Bone marrow (tissue), 2 donors: ENCODE data around the gene ZSWIM8.
"Not testable (repeated sequence)": the region's sequence is repeated elsewhere in the genome, so short reads cannot be mapped to it uniquely, and the experiment has no call there.

ENCODE experiments used
- DNase-seq, 2 donors: peaks; one replicate each; lab custom pipeline; 2025; lab: John Stamatoyannopoulos, UW

Gene ZSWIM8, protein sequence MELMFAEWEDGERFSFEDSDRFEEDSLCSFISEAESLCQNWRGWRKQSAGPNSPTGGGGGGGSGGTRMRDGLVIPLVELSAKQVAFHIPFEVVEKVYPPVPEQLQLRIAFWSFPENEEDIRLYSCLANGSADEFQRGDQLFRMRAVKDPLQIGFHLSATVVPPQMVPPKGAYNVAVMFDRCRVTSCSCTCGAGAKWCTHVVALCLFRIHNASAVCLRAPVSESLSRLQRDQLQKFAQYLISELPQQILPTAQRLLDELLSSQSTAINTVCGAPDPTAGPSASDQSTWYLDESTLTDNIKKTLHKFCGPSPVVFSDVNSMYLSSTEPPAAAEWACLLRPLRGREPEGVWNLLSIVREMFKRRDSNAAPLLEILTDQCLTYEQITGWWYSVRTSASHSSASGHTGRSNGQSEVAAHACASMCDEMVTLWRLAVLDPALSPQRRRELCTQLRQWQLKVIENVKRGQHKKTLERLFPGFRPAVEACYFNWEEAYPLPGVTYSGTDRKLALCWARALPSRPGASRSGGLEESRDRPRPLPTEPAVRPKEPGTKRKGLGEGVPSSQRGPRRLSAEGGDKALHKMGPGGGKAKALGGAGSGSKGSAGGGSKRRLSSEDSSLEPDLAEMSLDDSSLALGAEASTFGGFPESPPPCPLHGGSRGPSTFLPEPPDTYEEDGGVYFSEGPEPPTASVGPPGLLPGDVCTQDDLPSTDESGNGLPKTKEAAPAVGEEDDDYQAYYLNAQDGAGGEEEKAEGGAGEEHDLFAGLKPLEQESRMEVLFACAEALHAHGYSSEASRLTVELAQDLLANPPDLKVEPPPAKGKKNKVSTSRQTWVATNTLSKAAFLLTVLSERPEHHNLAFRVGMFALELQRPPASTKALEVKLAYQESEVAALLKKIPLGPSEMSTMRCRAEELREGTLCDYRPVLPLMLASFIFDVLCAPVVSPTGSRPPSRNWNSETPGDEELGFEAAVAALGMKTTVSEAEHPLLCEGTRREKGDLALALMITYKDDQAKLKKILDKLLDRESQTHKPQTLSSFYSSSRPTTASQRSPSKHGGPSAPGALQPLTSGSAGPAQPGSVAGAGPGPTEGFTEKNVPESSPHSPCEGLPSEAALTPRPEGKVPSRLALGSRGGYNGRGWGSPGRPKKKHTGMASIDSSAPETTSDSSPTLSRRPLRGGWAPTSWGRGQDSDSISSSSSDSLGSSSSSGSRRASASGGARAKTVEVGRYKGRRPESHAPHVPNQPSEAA (N-terminal part only)

DNA sequence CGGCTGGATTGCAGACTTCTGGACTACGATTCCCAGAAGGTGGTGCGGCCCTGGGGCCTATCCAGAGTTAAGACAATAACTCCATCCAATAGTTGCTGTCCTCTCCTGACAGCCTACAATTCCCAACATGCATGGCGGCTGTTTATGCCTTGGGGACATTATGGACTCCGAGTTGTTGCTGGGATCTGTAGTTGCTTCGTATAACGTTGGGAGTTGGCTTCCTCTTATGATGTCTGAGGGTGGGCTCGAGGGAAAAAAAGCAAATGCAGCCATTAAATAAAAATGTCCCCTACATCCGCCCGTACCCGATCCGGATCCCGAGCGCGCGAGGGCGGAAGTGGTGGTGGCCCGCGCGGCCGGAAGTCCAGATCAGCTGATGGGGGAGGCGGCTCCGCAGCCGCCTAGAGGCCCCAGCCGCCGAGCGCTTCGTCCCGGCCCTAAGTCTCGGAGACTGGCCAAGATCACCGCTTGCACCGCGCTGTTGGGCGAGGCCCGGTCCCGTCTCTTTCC, at the start of gene ZSWIM8:
Gene ZSWIM8, plus strand, starts transcription at position 396 of the 510 bp plus-strand sequence. CDS start 273 bp downstream, outside the sequence.
- peak; percentile 64 to 96 for DNase-seq

GRCh38 chr10:73740501-73741254, 44.7 kb upstream of the ZSWIM8 start:
- DNase-seq, result not testable (repeated sequence)

- DNase-seq, result no peak
These were observed 43.0 kb upstream of the ZSWIM8 start for GRCh38 chr10:73742454-73742734.

GRCh38 chr10:73743327-73743904, 42.0 kb upstream of the ZSWIM8 start:
- DNase-seq, result no peak

- peak; percentile 78 to 97 for DNase-seq
These were observed 41.3 kb upstream of the ZSWIM8 start, which contains the start of gene SEC24C for GRCh38 chr10:73743905-73744663. Gene SEC24C, plus strand, starts transcription at chr10:73744372. Its CDS starts 2,461 bp downstream, at chr10:73746833.

- peak; percentile 24 to 71 for DNase-seq
These were observed 40.8 kb upstream of the ZSWIM8 start for GRCh38 chr10:73744664-73744975.

DNA sequence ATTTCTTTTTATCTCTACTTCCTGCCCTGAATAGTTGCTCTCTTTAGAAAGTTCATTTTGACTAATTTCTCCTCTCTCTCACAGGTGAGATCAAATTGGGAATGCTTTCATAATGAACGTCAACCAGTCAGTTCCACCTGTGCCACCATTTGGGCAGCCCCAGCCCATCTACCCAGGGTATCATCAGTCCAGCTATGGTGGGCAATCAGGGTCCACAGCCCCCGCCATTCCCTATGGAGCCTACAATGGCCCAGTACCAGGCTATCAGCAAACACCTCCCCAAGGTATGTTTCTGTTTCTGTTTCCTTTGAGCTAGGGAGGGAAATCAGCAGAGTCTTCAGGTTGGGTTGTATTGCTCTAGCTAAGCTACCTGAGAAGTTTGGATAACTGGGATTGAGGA, 38.7 kb upstream of the ZSWIM8 start:
- DNase-seq, result no peak

DNA sequence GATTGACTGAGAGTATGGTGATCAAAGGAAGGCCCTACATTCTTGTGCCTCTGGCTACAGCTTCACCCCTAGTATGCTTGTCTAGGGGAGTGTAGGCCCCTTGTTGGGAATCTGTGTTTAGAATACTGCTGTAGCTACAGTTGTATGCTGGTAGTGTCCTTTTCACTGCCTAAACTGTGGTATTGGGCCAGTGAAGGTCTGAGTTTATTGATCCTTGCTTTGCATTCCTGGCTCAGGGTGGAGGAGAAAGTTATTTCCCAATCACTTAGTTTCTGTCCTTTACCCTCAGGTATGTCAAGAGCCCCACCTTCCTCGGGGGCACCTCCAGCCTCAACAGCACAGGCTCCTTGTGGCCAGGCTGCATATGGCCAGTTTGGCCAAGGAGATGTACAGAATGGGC, 34.6 kb upstream of the ZSWIM8 start:
- no peak for DNase-seq

GRCh38 chr10:73756183-73756582, 29.2 kb upstream of the ZSWIM8 start:
- no peak for DNase-seq

- DNase-seq, result no peak
These were observed 26.5 kb upstream of the ZSWIM8 start for GRCh38 chr10:73758704-73759511.

DNA sequence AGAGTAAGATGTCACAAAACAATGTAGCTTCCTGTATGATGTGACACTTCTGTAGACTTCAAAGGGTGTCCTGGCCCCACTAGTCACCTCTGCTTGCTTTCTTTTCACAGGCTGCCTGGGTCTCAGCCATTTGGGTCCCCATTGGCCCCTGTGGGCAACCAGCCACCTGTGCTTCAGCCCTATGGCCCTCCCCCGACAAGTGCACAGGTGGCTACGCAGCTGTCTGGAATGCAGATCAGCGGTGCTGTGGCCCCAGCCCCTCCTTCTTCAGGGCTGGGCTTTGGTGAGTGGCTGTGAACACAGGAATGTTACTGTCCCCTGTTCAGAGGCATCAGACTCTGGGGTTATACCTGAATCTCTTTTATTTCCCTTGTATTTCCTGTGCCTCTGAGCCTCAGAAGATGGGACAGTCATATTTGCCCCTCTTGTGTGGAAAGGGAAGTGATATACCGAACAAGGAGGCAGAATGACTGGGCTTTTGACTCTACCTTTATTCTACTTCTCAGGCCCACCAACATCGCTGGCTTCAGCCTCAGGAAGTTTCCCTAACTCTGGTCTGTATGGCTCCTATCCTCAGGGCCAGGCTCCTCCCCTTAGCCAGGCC, 25.8 kb upstream of the ZSWIM8 start:
- DNase-seq, result no peak

- DNase-seq, result no peak
These were observed 23.6 kb upstream of the ZSWIM8 start for GRCh38 chr10:73761781-73762180.

DNA sequence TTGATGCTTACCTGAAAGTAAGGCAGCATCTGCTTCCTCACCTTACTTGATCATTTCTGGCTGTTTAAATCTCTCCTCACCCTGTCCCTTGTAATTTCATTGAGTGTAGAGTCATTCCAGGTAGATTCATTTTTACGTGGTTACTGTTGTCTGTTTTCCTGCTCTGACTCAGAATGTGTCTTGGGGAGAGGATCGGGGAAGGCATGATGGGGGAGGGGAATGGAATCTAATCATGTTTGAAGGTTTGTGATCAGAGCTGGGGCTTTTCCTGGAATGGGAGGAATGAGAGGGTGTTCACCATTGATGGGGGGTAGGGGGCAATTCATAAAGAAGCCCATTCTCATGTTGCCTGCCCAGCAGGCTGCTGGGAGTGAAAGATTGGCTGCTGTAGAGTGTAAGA, 22.5 kb upstream of the ZSWIM8 start:
- no peak for DNase-seq

DNA sequence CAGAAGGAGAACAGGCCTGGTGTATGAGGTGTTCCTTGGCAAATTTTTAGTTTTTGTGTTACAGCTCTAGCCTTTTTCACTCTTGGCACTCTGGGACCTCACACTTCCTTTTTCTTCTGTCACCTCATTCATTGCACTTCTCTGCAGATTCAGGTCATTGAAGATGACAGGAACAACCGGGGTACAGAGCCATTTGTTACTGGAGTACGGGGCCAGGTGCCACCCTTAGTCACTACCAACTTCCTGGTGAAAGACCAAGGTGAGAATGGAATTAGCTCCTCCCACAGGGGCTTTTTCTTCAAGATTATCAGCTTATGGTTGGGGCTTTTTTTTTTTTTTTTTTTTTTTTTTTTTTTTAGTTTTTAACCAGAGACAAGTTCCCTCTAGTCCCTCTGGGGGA, 22.1 kb upstream of the ZSWIM8 start:
- no peak for DNase-seq

GRCh38 chr10:73765066-73765465, 20.3 kb upstream of the ZSWIM8 start:
- DNase-seq, result no peak

- DNase-seq, result no peak
These were observed 16.5 kb upstream of the ZSWIM8 start for GRCh38 chr10:73768881-73769280.

DNA sequence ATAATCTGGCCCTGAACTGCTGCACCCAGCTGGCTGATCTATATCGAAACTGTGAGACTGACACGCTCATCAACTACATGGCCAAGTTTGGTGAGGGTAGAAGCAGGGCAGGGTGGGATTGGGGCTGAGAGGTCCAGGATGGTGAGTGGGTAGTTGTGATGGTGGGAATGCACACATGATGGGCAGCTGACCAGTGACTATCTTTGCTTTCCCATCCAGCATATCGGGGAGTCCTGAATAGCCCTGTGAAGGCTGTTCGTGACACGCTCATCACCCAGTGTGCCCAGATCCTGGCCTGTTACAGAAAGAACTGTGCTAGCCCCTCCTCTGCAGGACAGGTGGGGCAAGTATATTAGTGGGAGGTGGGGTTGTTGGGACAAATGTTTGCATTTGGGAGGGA, 16.0 kb upstream of the ZSWIM8 start:
- no peak for DNase-seq

- peak; percentile 33 to 61 for DNase-seq
These were observed 13.6 kb upstream of the ZSWIM8 start for GRCh38 chr10:73771722-73772280.
